Right ventricle myocardium superior (tissue), 1 donor: ENCODE data around the gene PHAX. TPM values are rescaled to one million over a fixed set of nuclear protein-coding genes. Genes with fewer than 3 reads are reported as not detected.
"Not testable (repeated sequence)": the region's sequence is repeated elsewhere in the genome, so short reads cannot be mapped to it uniquely, and the experiment has no call there.

Experiments used
- ATAC-seq: fragments of 200-7000 bp; cut with Tn5 transposase; one replicate; pipeline ENCODE4 v1.9.1; 2020; ENCODE audit warnings: mild to moderate bottlenecking; ENCODE audit not compliant: poor library complexity
- DNase-seq: peaks from one replicate; pipeline ENCODE4 v3.0.0-alpha.2; 2020
- intact Hi-C: fragments of 100-400 bp; cut with DNase I; formaldehyde crosslinking; loops from one replicate; pipeline ENCODE4 v1.11.2; 2022
- total RNA-seq: library from RNA; stranded (reverse); fragmentation: NEBNext Ultra II Directional; extraction: Animal tissue kit (Norgen Biotek cat#: 25700); gene quantifications from one replicate; pipeline ENCODE4 v1.2.1, GENCODE V29; 2021
- donor health status: DM: no; HTN: yes; CAD: no; lungs with severe emphysema.

Gene PHAX
- total RNA-seq, 1 donor from 2014 or later: 27.7 TPM

DNA sequence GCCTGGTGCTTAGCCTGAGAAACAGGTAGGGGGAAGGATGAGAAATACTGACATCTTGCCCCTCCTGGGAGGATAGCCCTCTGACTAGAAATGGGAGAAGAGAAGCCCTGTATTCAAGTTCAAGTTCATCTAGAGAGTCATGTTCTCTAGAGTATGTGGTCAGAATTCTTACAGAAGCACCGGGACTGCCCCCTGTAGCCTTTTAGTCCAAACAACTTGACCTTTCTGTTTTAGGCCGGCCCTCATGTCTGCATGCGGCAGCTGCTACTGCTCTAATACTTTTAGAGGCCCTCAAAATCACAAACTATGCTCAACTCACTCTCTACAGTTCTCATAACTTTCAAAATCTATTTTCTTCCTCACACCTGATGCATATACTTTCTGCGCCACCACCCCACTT lies 47.7 kb downstream of the PHAX start:
- intact Hi-C loops: no loop called here
- ATAC-seq (no peak), DNase-seq (no peak)

DNA sequence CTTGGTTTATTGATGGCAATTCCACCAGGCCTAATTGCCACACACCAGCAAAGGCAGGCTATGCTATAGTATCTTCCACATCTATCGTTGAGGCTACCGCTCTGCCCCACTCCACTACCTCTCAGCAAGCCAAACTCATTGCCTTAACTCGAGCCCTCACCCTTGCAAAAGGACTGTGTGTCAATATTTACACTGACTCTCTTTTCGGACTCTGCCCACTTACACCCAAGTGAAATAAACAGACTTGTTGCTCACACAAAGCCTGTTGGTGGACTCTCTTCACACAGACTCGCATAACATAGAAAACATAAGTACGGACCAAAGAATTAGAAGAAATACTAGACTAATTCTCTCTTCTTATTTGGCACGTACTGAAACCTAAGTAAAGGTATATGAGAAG lies 48.3 kb downstream of the PHAX start:
- intact Hi-C loops: not testable (repeated sequence)

DNA sequence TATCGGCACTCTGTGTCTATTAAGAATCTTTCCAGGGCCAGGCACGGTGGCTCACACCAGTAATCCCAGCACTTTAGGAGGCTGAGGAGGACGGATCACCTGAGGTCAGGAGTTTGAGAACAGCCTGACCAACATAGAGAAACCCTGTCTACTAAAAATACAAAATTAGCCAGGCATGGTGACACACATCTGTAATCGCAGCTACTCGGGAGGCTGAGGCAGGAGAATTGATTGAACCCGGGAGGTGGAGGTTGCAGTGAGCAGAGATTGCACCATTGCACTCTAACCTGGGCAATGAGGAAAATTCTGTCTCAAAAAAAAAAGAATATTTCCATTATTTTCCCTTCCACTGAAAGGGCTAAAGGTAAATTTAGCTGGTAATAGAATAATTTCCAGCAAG lies 49.0 kb downstream of the PHAX start:
- ATAC-seq, intact Hi-C loops, DNase-seq: not testable (repeated sequence)

More for the DNA sequence above, 48.3 kb downstream of the PHAX start:
- DNase-seq, ATAC-seq: not testable (repeated sequence)

DNA sequence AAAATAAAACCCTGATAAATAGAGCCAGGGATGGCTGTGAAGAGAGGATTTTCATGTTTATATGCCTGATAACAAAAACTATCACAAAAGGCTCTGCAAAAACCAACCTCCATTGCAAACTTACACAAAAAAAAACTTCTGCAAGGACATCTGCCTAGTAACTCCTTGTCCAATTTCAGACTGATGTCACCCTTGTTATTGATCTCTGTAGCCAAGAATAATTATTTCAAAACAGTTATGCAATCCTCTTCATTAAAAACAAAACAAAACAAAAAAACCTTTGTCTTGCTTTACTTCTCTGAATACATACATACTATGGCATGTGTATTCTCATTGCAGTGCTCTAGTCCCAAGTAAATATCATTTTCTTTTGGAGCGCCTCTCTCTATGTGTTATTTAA lies 49.7 kb downstream of the PHAX start:
- intact Hi-C loops: no loop called here
- no peak for DNase-seq
- no peak for ATAC-seq

DNA sequence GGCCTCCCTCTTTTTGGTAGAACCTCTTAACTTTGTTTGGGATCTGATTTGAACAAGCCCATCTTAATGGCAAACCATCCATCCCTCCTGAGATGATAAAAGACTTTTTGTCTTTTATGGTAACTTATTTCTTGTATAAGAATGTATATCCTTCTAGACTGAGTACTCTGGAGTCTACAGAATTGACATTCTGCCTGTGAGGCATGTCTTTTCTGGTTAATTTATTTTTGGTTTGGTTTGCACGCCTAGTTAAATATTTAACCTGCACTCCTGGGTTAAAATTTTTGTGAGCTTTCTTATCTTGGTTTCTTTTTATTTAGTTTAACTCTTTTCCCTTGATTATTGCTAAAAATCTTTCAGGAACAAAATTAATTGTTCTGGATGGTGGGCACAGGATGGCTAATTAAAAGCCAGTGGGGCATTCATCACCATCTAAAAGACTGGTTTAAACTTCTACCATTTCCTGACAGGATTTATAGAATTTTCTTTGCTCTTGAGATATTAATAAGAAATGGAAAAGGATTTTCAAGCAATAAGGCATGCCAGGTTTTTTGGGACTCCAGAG lies 50.3 kb downstream of the PHAX start:
- intact Hi-C loops: no loop called here
- no peak for DNase-seq
- no peak for ATAC-seq

DNA sequence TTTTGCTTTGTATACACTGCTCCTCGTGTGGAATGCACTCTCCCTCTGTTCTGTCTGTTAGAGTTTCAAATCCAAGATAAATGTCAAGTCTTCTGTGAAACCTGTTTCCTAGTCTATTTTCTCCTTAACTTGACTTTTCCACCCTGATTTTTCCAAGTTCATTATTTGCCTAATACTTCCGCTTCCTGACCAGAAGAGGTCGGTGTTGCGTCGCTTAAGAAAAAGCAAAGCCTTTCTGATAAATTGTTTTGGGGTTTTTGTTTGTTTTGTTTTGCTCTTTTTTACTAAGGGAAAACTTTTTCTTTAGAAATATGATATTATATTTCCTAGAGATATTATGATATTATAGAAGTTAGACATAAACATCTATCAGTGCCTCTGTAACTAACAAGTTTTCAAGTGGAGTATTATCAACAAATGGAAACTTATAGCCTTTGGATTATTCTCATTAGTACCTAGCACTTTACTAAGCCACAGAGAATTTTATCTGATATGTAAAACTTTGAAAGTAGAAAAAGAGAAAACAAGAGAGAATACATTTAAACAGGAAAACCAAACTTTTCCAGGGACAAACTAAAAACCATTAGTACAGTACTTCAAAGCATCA lies 55.8 kb downstream of the PHAX start:
- intact Hi-C loops: no loop called here
- no peak for DNase-seq
- no peak for ATAC-seq

DNA sequence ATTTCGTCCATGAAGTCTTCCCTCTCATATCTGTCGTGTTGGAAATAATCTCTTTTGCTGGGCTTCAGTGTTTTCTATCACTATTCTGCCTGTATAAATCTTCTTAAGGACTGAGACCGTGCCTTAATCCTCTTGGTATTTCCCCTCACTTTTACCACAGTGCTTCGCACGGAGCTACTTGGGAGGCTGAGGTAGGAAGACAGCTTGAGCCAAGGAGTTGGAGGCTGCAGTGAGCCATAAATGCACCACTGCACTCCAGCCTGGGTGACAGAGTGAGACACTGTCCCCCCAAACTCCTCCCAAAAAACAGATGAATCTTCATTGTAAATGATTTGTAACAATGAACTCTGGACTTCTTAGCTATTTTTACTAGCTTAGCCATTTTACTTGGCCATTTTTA lies 57.8 kb downstream of the PHAX start:
- intact Hi-C loops: no loop called here

DNA sequence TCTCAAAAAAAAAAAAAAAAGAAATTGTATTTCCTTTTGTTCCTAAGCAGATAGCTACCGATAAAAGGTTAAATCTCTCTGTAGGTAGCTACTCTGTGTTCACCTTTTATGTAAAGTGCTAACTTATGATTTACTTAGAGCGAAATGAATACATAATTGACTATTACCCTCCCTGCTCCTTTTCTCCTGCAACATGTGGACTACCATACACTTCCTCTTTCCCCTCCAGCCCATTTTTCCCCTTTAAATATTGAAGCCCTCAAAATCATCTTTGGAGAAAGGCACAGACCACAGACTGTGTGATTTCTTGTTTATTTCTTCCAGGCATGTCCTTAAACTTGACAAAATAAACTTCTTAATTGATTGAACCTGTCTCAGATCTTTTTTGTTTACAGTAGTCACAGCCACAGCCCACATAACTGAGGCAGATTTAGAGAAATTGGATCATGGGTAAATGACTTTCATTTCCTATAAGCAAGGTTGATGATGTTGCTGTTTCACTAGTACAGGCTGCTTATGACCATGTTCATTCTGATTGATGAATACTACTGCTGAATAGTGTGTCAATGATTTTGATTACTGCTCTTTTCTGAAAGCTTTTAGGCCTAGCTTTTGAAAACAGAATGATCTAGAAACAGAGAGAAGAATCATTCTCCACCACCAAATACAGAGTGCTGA lies 59.2 kb downstream of the PHAX start:
- intact Hi-C loops: no loop called here
- no peak for DNase-seq
- ATAC-seq: no peak

More for the DNA sequence above, 57.8 kb downstream of the PHAX start:
- ATAC-seq (no peak), DNase-seq (no peak)

DNA sequence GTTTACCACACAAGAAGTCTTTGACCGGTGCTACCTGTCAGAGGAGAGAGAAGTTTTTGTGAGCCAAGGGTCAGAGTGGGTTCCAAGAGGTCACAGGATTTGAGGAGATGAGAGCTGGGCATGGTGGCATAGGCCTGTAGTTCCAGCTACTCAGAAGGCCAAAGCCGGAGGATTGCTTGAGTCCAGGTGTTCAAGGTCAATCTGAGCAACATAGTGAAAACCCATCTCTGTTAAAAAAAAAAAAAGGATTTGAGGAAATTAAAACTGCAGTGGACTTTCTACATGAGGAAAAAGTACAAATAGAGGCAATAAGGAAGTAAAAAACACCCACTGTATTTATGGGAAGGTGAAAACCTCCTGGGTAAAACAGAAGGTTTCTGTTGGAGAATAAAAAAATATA lies 63.8 kb downstream of the PHAX start:
- intact Hi-C loops: no loop called here
- DNase-seq (no peak), ATAC-seq (no peak)

DNA sequence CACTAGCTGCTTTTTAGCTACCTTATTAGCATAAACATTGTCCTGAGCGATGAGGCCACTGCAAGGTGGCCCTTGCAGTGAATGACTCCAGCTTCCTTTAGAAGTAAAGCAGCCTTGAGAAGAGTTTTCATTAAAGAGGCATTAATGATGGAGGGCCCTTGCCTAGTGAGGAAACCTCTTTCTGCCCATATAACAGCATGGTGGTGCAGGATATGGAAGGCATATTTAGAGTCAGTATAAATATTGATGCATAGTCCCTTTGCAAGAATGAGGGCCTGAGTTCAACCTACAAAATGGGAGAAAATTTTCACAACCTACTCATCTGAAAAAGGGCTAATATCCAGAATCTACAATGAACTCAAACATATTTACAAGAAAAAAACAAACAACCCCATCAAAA lies 69.4 kb downstream of the PHAX start:
- ATAC-seq, intact Hi-C loops, DNase-seq: not testable (repeated sequence)

DNA sequence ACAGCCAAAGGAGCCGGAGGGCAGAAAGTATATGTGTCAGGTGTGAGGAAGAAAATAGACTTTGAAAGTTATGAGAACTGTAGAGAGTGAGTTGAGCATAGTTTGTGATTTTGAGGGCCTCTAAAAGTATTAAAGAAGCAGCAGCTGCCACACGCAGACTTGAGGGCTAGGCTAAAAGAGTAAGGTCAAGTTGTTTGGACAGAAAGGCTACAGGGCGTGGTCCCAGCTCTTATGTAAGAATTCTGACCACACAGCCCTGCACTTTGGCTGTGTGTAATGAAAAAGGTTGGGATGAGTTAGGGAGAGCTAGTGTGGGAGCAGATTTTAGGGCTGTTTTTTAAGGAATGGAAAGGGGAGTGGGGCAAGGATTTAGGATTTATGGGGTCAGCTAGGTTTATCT lies 70.9 kb downstream of the PHAX start:
- ATAC-seq, DNase-seq, intact Hi-C loops: not testable (repeated sequence)

DNA sequence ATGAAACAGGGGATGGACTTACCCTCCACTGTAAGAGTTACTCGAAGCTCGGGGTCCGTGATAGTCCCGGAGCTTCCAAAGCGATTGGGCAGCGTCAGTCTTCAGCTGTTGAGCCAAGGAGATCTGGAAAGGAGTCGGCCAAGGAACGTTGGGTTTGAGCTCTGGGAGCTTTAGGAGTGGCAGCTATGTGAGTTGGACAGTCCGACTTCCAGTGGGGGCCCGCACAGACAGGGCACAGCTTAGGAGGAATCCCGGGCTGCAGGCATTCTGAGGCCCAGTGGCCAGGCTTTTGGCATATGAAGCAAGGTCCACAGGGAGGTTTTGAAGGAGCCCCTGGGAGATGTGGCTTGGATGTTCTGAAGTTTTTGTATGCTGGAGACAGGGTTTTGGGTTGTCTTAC lies 72.7 kb downstream of the PHAX start:
- intact Hi-C loops: no loop called here
- no peak for DNase-seq
- ATAC-seq: no peak

DNA sequence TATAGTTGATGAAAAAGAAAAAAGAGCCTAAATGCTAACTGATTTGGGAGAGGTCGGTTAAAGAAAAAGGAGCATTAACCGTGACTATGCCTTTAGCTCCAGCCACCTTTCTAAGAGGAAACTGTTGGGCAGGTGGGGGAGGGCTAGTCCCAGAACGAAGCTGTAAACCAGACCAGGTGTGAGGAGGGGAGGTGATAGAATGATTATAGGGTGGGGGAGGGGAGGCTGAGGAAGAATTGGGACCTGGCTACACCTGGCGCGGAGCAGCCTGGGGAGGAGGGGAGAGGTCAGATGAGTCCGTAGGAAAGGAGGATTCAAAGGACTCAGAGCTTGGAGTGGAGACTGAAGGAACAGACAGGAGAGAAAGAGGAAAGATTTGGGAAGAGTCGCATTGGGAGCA lies 73.4 kb downstream of the PHAX start:
- DNase-seq (no peak), ATAC-seq (no peak)
- intact Hi-C loops: no loop called here

DNA sequence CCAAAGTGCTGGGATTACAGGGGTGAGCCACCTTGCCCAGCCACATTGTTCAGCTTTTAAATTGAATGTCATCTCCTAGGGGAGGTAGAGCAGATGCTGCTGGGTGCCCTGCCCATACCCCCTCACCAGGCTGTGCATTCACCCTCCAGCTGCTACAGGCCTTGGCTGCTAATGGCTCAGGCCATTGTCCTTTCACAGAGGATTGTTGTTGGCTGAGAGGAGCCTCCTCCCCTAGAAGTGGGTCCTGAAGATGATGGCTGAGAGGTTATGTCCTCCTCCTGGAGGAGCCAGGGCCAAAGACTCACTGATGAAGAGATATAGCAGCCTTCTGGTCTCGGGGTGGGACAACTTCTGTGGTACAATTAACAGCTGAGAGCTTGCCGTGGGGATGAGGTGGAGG lies 74.6 kb downstream of the PHAX start:
- intact Hi-C loops: loop anchor here (5.0 kb wide), 1 partner anchor 102 kb away; the partner anchor contains the start of gene LMNB1
- no peak for ATAC-seq
- no peak for DNase-seq

DNA sequence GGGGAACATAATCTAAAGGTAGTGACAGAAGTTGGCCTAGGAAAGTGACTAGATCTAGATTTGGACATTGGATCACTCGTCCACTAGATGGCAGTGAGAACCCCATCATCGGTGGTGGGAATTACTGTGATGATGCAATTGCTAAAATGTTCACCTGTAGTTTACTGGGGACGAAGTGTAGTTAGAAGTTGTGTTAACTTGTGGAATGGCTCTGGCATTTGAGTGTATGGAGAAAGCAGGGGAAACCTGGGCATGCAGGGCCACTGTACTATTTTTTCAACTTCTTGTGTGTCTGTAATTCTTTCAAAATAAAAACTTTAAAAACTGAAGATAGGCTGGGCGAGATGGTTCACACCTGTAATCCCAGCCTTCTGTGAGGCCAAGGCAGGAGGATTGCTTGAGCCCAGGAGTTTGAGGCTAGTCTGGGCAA lies 75.5 kb downstream of the PHAX start:
- ATAC-seq (peak; percentile 87), DNase-seq (no peak)
- intact Hi-C loops: loop anchor here (5.0 kb wide), 1 partner anchor 101 kb away; the partner anchor contains the start of gene LMNB1

Other genes with a start within 250 kb of the PHAX start
- 25.4 TPM for gene GRAMD2B, start 177.5 kb upstream of the PHAX start, total RNA-seq
- gene ALDH7A1, start 5.7 kb upstream of the PHAX start, total RNA-seq: 41.6 TPM
- gene LMNB1, start 176.2 kb downstream of the PHAX start, total RNA-seq: 2.6 TPM